Activated naive CD4-positive, alpha-beta T cell treated with Interleukin-2 at 50 U/mL for 16 hours (primary cell): ENCODE measurements around the gene RRP8.

ENCODE experiments used
- DNase-seq: peaks from one replicate; pipeline ENCODE4 v3.0.0-alpha.2; 2020

Gene RRP8

DNA sequence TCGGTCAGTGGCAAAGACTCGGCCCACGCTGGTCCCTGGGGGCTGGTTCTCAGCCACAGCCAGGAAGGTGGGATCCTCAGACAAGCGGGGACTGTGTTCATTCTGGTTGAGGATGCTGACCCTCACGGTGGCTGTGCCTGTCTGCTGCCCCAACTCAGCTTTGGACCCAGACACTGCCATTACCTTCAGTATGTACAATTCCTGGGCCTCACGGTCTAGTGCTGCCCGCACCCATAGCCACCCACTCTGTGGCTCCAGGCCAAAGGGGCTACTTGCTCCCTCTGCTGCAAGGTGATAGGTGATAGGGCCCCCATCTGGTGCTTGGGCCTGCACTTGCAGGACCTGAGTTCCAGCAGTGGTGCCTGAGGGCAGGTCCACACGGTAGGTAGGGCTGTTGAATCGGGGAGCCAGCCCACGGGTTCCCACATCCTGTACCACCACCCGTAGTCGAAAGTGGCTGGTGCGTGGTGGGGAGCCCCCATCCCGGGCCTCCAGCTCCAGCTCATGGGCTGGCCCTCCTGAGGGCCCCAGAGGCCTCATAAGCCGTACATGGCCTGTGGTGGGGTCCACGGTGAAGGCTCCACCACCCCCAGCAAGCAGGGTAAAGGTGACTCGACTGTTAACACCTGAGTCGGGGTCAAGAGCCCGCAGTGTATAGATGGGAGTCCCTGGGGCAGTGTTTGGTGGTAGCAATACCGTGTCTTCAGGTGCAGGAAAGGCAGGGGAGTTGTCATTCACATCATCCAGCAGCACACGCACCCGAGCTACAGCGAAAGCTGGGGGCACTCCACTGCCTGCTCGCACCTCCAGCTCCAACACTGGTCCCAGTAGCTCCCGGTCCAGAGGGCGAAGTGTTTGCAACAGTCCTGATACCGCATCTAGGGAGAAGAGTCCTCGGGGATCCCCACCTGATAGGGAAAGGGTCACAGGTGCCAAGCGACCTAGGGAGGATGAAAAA is 29.0 kb upstream of the RRP8 start:
- DNase-seq: no peak

DNA sequence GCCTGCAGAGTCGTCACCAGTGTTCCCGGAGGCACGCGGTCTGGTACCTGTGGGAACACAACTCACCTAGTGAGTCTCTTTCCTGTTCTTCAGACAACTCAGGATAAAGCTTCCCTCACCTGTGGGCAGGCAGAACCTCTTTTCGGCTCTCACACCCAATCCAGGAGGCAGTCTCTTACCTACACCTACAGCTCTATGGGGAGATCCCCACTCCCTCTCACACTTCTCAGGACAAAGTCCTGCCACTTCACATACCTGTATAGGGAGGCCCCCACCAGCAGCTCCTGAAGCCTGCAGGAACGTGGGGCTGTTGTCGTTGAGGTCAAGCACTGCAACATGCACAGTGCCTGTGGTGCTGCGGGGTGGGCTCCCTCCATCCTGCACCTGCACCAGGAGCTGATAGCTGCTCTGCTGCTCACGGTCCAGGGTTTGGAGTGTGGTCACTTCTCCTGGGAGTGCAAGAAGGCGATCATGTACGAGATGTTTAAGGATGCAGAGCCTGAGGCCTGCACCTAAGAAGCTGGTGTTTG is 28.0 kb upstream of the RRP8 start:
- DNase-seq: no peak

DNA sequence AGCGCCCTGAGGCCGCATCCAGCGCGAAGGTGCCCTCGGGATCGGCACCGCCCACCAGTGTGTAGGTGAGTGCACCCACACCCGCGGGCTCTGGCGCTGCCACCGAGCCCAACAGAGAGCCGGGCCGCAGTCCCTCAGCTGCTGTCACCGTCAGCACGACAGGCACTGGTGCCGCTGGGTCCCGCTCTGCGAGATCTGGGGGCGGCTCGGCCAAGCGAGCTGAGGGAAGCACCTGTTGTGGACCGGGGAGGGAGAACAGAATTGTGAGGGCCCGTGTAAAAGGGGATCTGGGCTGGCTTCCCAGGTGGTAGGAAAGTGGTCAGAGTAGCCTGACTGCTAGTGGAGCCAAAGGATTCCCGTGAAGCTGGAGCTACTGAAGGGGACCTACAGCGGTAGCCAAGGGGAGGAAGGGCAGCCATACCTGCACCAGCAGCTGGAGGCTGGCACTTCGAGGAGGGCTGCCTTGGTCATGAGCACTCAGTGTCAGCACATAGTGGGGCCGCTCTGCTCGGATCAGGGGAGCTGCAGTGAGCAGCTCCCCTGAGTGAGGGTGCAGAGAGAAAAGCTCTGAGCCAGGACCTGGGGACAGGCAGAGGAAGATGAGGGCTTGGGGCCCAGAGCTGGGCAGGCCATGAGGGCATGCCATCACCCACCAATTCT is 27.3 kb upstream of the RRP8 start:
- no peak for DNase-seq

DNA sequence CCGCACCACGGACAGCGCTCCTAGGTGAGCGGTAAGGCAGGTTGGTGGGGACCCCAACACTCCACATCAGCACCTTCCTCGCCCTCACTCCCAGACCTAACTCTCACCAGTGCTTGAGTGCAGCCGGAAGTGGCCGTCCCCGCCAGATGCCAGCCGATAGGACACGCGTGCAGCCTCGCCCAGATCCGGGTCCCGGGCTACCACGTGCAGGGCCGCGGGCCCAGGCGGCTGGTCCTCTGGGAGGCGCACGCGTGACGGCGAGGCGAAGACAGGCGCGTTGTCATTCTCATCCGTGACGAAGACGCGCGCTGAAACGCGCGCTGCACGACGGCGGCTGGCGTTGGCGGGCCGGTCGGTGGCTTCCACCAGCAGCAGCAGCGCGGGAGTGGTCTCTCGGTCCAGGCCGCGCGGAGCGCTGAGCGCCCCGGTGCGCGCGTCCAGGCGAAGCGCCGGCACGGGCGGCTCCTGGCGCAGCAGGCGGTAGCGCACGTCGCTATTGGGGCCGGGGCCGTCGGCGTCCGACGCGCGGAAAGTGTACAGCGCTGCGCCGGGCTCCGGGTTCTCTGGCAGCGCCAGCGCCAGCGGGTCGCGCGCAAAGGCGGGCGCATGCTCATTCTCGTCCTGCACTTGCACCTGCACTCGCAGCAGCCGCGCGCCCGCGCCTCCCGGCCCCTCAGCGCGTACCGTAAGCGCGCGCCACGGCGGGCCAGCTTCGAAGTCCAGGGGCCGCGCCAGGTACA is 26.6 kb upstream of the RRP8 start:
- DNase-seq: no peak

DNA sequence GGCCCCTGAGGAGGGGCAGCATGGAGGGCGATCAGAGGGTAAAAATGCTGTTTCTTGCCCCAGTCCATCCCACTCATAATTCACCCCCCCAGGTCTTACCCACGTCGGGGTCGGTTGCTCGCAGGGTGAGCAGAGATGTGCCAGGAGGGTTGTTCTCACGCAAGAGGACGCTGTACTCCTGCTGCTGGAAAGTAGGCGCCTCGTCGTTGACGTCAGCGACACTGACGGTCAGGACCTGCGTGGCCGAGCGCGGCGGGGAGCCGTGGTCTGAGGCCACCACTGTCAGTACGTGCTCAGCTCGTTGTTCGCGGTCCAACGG is 26.1 kb upstream of the RRP8 start:
- DNase-seq: no peak

DNA sequence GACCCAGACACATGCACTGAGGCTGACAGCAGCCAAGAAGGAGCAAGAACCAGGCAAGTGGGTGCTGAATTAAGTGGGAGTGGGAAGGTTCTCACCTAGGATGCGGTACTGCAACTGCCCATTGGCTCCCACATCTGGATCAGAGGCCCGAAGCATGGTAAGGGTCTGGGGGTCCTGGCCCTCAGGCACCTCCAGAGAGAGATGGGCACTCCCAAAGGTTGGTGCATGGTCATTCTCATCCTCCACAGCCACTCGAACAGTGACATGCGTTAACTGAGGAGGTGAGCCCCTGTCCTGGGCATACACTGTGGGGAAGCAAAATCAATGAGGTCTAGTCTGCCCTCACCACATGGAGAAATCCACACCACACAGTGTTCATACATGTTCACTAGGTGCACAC is 25.1 kb upstream of the RRP8 start:
- DNase-seq: no peak

DNA sequence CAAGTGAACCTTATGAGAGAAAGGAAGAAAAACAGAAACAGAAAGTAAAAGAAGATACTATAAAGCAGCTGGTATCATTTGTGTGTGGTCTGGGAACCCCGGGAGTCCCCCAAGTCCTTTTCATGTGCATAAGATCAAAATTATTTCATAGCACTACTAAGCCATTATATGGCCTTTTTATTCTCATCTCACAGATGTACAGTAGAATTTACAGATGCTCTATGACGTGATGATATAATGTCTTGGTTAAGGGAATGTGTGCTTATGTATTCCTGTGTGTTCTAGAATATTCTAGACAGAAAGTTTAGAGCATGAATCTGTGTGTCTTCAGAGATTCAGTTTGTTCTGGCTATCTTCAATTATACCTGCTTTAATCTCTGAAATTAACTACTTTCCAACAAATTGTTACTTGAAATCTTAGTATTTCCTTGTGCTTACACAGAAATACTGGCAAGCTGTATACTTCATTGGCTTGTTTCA is 24.4 kb upstream of the RRP8 start:
- peak; percentile 11 for DNase-seq

DNA sequence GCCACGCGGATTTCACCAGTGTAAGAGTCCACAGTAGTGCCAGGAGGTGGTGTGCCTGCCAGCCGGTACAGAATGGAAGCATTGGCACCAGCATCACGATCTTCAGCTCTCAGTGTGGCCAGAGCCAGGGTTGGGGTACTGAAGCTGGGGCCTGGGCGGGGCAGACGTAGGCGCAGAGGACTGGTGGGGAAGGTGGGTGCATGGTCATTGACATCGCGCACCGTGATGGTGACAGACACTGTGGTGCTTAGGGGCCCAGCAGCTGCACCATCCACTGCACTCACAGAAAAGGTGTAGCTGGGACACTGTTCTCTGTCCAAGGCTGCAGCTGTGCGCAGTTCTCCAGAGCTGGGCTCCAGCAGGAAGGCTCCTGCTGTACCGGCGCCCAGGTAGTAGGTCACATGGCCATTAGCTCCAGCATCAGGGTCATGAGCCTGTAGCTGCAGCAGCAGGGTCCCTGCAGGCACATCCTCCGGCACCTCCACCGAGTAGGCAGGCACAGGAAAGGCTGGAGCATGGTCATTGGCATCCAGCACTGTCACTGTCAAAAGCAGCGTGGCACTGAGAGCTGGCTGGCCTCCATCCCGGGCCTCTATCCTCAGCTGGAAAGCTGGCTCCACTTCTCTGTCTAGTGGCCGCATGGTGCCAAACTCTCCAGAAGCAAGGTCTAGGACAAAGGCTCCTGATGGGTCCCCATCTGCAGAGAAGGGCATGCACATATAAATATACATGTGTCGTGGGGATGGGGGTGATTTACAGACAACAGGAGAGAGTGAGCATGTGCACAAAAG is 23.8 kb upstream of the RRP8 start:
- no peak for DNase-seq

DNA sequence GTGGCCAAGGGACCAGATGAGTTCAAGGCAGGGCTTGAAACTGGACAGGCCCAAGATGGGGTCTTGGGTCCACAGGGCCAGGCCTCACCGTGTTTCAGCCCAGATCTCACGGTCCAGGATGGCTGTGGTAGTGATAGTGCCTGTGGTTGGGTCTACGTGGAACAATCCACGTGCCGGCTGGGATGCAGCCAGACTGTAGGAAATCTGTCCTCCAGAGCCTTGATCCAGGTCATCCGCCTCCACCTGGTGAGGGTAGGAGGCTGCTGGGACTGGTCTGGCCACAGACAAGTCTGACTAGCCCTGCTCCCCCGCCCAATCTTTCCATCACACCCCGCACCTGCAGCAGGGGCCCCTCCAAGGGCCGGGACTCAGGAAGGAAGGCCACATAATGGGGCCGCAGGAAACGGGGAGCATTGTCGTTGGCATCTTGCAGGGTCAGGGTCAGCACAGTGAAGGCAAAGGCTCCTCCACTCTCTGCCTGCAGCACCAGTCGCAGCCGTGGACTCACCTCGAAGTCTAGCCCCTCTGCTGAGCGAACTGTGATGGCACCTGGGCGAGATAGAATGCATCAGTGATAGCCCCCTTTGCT is 22.5 kb upstream of the RRP8 start:
- DNase-seq: no peak

DNA sequence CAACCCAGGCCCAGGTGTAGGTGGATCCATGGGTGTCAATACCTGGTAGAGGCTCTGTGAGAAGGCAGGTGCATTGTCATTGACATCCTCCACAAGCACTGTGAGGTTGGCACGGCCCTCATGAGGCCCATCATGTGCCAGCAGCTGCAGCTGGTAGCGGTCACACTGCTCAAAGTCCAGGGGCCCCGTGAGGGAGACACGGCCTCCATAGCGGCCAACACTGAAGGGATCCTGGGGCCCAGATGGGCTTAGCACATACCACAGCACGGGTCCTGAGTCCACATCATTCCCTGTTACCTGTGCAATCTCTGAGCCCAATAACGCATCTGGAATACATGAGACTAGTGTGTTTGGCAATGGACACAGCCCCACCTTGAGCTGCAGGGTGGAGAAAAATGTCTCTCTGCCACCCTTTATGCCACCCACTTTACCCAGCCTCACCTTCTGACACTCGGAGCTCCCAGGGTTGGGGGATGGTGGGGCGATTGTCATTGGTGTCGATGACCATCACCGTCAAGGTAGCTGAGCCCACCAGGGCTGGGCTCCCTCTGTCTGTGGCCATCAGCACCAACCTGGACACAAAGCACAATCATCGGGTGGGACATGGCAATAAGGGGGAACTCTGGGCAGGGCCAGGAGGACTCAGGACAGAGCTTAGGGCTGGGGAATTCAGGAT is 21.9 kb upstream of the RRP8 start:
- no peak for DNase-seq

DNA sequence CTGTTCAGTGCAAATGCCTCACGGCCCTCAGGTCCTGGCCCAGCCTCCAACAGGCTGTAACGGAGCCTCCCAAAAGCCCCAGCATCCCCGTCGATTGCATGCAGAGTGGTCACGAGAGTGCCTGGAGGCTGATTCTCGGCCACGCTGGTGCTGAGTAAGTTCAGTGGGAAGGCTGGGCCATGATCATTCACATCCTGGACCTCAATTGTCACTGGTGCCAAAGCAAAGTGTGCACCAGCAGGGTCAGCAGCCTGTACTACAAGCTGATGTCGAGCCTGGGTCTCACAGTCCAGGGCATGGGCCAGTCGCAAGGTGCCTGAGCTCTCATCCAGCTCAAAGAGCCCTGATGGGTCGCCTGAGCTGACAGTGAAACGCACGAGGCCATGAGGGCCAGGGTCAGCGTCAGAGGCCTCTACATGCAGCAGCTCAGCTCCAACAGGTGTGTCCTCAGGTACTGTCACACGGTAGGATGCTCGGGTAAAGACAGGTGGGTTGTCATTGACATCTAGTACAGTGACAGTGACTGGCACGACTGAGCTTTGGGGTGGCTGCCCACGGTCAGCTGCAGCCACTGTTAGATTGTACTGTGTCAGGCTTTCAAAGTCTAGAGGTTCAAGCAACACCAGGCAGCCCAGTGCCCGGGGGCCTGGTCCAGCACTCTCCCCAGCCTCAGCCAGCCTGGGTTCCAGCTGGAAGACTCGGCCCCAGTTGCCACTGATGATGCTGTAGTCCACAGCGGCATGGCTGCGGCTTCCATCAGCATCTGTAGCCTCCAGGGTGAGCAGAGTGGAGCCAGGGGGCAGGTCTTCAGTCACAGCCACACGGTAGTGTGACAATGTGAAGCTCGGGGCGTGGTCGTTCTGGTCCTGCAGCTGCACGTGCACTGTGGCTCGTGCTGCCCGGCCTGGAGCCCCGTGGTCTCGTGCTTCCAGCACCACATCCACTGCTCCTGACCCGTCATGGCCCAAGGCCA is 20.3 kb upstream of the RRP8 start:
- DNase-seq: no peak

DNA sequence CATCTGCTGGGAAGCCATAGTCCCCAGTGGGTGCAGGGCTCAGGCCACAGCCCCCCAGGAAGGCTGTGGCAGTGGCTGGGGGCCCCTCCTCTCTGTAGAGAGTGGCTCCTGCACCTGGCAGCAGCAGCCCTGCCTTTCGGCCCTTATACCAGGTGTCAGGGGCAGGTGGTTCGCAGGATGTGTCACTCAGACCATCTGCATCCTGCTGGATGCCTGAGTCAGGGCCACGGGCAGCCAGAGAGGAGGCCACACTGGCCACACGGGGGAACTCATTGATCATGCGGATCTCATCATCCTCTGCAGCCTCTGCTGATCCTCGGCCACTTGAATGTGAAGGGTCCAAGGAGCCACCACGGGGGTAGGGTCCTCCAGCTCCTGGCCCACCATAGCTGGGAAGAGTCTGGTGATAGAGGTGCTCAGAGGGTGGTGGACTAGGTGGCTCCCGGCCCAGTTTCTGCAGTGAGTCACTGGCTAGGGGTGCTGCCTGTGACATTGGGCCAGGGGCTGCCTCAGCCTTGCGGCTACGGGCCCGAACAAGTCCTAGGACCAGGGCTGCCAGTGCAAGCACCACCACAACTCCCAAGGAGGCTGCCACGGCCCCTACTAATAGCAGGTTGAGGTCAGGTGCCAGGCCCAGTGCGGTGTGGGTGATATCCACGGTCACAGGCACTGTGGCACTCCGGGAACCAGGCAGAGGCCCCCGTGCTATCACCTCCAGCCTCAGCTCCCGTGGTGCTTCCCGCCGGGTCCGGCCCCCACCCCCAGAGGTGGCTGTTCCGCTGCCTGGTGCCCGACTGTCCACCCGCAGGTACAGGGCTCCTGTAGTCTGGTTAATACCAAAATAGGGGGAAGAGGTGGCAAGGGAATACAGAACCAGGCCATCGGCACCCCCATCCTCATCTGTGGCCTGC is 19.1 kb upstream of the RRP8 start:
- no peak for DNase-seq

DNA sequence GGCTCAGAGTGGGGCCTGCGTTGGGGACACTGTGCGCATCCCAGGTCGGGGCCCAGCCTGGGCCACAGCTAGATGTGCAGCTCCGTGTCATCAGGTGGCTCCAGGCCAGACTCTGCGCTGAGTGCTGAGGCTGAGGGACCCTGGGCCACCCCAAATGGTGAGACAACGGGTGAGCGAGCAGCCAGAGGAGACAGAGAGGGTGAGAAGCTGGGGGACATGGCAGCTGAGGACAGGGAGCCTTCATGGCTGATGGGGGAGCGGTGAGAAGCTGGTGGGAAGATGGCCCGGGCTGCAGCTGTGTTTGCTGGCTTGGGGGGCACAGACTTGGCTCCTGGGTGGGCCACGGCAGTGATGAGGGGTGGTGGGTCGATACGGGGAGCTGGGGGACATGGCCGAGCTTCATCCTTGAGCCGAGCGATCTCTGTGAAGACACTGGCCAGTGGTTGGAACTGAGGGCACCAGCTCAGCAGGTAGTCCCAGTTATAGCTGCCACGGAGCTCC is 18.3 kb upstream of the RRP8 start:
- no peak for DNase-seq

DNA sequence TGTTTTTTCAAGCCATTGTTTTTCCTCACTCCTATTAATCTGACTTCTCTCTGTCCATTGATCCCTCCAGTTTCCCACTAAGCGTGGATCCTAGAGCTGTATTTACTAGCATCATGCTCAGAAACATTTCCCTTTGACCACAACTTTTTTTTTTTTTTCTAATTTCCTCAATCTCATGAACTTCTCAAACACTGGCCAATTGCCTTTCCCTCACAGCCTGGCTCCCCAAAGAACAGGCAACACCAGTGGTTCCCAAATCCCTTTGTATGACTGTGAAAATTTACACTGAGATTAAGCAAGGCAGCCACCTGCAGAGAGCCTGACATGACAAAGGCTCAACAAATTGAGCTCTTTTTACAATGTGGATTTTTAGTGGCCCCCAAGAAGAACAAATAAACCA is 17.2 kb upstream of the RRP8 start:
- no peak for DNase-seq

DNA sequence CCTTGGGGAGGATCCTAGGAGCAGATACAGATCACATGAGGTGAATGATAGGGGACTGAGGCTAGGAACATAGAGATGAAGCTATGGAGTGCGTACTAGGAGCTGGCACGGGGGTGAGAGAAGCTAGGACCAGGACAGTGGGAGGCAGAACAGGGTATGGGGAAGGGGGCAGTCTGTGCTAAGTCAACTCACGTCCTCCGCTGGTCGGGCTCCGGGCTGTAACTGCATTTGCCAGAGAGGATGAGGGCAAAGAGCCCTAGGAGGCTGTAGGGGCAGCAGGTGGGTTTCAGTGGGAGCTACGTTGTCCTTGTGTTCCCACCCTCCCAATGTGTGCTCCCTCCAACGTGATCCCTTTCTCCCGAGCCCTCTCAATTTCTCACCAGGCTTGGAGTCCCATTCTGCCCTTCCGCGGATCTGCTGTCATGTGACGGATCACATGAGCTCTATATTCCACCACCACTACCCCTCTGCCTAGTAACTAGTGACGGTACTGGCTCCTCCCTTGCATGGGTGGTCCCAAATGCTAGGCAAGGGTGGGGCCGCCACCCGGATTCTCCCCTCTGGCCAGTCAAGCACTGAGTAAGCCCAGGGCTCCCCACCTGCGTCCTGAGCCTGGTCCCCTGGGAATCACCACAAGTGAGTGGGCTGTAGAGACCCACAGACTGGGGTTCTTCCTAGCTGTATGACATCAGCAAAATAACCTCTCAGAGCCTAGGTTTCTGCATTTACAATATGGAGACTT is 15.8 kb upstream of the RRP8 start, which contains the start of gene TPP1:
TPP1 (minus strand) TSS at position 419 of the 742 bp plus-strand sequence; CDS start at position 397, 22 bp downstream.
- peak; percentile 91 for DNase-seq

DNA sequence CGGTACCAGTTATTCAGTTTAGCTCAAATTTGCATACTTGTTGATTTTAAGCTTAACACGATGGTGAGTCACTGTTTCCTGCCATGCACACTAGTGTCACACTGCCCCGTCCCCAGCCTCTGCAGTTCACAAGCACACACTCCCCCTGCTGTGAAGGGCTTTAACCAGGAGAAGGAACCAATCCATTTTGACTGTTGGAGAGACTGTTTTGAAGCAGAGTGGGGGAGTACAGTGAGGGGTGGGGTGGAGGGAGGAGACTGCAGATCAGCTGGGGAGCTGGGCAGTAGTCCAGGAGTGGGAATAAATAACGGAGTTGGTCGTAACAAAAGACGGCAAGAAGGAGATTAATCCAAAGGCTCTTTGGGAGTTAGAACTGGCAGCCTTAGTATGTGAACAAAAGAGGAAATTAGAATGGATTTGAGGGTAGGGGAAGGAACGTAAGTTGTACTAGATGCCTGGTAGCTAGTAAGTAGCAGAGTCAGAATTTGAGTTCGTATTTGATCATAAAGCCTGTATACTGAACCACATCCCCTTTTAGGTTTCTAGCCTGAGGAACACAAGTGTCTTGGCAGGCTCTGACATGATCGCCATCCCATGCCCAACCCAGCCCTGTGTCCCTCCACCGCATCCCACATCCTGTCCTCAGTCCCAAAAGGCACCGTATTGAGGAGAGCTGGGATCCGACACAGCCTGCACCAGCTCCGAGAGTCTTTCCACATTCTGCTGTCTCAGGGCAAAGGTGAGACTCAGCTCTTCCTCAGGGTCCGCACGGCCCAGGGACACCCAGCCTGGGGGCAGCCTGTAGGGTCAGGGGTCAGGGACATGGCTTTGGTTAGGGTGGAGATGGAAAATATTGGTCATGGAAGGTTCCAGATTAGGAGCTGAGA is 14.9 kb upstream of the RRP8 start:
- DNase-seq: peak; percentile 70

DNA sequence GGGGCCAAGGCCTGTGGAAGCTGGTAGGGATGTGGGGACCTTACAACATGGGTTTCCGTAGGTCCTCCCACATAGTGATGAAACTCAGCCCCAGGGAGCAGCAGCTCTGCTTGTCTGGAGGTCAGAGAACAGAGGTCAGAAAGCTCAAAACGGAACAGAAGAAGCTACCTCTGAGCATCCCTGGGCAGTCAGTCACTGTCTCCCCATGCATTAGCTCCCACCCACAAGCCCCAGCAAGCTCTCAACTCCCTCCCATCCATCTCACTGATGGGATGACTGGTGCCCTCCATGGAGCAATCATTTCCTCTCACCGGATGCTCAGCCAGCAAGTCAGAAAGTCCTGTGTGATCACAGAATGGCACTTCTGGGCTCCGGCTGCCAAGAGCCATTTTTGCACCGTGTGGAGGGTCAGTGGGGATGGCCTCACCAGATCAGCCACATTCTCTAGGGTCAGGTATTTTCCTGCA is 13.9 kb upstream of the RRP8 start:
- no peak for DNase-seq
